PC-3 (cell line): ENCODE results near the gene GRHL3.

Source experiments
- CTCF ChIP-seq: fragments of 300-600 bp; sonication (generic); conservative IDR thresholded peaks from 2 replicates; pipeline ENCODE4 v1.5.1; 2017; ENCODE audit warnings: antibody characterized with exemption, low read depth, mild to moderate bottlenecking, low read length
- EZH2 ChIP-seq: fragments of 300-600 bp; sonication (generic); IDR thresholded peaks from one replicate; pipeline ENCODE4 v1.6.1; 2017; ENCODE audit warnings: antibody characterized with exemption, mild to moderate bottlenecking, low read length; ENCODE audit not compliant: unreplicated experiment

GRCh38 chr1:24390924-24391782, 72.0 kb downstream of the GRHL3 start:
- TF ChIP-seq CTCF (peak; percentile 96), EZH2 (no peak)
